COLO829 (cell line): ENCODE results near the gene ARHGEF5.
"Not testable (repeated sequence)": the region's sequence is repeated elsewhere in the genome, so short reads cannot be mapped to it uniquely, and the experiment has no call there.

ENCODE experiments used
- DNase-seq: peaks from one replicate; pipeline ENCODE4 v3.0.0; 2012; ENCODE audit warnings: low spot score

The ARHGEF5 gene

DNA sequence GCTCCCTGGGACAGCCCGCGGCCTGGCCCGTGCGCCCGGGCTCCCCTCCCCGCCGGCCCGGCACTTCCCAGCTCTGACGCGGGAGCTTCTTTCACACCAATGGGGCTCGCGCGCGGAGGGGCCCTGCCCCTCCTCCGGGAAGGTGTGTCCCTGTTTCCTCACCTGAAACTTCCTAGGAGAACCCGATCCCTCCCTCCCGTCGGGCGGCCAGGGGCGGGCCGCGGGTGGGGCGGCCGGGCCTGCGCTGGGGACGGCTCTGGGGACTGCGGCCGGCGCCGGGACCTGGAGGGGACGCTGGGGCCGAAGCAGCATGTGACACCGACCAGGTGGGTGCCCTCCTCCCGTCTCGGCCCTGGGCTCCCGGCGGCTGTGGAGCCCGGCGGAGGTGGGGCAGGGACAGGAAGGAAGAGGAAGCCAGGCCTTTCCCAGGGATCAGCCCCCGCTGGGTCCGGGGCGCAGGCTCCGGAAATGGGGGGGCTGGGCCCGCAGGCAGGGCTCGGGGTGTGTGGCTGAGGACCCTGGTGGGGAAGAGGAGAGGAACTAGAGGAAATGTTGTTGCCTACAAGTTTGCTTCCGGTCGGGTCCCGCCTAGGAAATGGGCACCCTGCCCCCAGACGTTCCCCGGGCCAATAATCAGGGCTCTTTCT lies at the start of gene ARHGEF5:
TSS of gene ARHGEF5 (plus strand) at position 227 of the 647 bp plus-strand sequence. CDS start 7,268 bp downstream, outside the sequence.
- not testable (repeated sequence) for DNase-seq

GRCh38 chr7:144309702-144310101 lies 45.5 kb upstream of the ARHGEF5 start:
- DNase-seq: not testable (repeated sequence)

GRCh38 chr7:144311218-144311617 lies 44.0 kb upstream of the ARHGEF5 start:
- DNase-seq: not testable (repeated sequence)

- not testable (repeated sequence) for DNase-seq
These were observed 43.2 kb upstream of the ARHGEF5 start, which contains the start of gene OR2A1 for GRCh38 chr7:144311872-144312469. OR2A1 (plus strand) TSS chr7:144312419; CDS start chr7:144318125, 5,706 bp downstream.

DNA sequence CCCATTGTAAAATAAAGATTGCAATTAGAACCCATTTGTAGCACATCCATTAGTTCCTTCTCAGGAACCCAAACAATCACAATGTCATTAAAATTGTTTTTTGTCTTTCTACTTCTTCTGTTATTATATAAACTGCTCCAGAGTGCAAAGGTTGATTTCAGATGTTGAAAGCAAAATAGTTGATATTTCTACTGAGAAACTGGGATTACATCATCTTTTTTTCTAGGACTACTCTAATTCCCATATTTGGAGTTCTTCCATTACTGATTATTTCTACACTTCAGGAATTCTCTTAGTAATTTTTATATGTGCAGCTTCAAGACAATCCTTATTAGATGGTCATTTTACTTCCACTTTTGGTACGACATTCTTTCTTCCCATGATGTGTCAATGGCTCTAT lies 37.7 kb upstream of the ARHGEF5 start:
- not testable (repeated sequence) for DNase-seq

DNA sequence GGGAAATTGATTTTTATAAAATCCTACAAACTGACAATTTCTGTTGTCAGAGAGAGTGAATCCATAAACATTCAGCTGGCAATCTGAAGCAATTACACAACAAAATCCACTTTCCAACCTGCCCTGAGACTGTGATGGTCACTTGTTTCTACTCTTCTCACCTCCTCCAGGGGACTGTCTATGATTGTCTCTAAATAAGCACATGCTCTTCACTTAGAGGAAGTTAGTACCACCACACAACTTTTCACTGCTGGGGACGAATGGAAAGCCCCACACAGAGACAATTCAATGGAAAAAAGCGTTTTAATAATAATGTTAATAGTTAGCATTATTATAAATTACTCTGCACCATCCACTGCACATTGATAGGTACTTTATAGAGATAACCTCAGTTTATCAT lies 35.7 kb upstream of the ARHGEF5 start:
- DNase-seq: not testable (repeated sequence)

- DNase-seq: not testable (repeated sequence)
These were observed 33.5 kb upstream of the ARHGEF5 start for GRCh38 chr7:144321677-144322206.

DNA sequence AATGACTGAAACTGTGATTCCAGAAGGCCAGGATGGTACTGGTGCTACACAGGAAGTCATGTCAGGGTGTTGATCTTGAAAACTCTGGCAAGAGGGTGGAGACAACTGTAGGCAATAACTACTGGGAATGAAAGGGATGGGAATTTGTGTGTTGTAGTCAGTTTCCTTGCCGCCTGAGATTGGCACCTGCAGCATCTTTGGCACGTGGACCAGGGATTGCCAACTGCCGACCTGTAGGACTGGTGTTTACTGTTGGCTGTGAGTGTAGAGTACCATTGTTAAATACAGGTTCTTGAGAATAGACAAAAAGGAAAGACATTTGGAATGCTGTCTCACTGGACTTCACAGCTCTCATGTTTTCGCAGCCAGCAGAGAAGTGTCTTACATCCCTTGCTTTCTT lies 31.8 kb upstream of the ARHGEF5 start:
- not testable (repeated sequence) for DNase-seq

DNA sequence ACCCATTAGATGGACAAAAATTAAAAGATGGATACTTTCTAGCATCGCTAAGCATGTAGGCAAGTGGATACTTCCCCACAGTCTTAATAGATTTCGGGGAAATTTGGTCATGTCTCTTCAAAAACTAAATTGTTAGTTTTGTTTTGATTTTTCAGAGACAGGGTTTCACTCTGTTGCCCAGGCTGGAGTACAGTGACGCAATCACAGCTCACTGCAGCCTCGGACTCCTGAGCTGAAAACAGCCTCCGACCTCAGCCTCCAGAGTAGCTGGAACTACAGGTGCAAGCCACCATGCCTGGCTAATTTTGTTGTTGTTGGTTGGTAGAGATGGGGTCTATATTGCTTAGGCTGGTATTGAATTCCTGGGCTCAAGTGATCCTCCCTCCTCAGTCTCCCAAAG lies 29.3 kb upstream of the ARHGEF5 start:
- DNase-seq: not testable (repeated sequence)

GRCh38 chr7:144330044-144330443 lies 25.2 kb upstream of the ARHGEF5 start:
- DNase-seq: not testable (repeated sequence)

- DNase-seq: not testable (repeated sequence)
These were observed 23.8 kb upstream of the ARHGEF5 start for GRCh38 chr7:144331221-144331995.

- not testable (repeated sequence) for DNase-seq
These were observed 23.3 kb upstream of the ARHGEF5 start for GRCh38 chr7:144331996-144332288.

DNA sequence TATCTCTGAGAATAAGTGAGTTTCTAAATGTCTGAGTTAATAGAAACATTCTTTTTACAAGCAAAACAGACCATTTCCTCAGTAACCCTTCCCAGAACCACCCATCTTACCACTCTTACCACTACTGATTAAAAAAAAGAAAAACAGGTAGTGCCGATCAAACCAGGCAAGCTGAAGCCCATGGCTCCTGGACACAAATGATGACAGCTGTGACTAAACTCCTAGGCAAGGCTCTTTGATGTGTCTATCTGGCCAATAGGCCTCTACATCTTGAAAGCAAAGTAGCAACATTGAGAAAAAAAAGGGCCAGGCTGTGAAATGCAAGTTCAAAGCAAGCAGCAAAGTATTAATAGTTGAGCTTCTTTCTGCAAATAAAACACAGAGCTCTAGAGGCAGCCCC lies 6.6 kb upstream of the ARHGEF5 start:
- DNase-seq: not testable (repeated sequence)

DNA sequence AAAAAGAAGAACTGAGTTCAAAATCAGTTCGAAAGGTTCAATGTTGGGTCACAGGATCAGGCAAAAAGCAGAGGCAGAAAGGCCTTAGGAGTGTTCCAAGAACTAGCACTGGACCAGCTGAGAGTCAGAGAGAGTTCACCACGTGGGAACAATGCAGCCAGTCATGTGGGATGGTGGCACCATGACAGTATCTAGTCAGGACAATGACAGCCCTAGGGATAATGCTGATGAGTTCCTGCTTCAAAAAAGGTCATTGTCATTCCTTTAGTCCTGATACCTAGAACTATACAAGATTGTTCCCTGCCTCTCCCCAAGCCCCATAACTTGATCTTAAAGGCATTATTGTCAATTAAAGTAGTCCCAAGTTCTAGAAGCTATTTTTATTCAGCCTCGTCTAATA lies 3.5 kb upstream of the ARHGEF5 start:
- not testable (repeated sequence) for DNase-seq

- DNase-seq: not testable (repeated sequence)
These were observed 983 bp downstream of the ARHGEF5 start for GRCh38 chr7:144356185-144356584.

DNA sequence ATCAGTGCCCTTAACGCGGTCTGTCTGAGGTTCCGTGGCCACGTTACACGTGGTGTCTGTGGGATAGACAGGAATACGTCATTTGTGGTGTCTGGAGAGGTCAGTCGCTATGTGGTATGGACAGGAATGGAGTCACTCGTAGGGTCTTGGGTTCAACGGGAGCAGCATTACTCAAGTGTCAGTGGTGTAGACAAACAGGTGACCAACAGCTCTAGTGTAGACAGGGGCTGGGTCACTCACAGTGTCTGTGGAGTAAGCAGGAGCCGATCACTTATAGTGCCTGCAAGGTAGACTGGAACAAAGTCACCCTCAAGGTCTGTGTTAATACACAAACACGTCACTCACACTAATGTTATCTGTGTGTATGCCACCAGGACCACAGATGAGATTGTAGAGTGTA lies 1.7 kb downstream of the ARHGEF5 start:
- DNase-seq: not testable (repeated sequence)

- not testable (repeated sequence) for DNase-seq
These were observed 6.9 kb downstream of the ARHGEF5 start for GRCh38 chr7:144362061-144362460.

GRCh38 chr7:144365523-144365922 lies 10.3 kb downstream of the ARHGEF5 start:
- not testable (repeated sequence) for DNase-seq

GRCh38 chr7:144367250-144367649 lies 12.0 kb downstream of the ARHGEF5 start:
- DNase-seq: not testable (repeated sequence)

DNA sequence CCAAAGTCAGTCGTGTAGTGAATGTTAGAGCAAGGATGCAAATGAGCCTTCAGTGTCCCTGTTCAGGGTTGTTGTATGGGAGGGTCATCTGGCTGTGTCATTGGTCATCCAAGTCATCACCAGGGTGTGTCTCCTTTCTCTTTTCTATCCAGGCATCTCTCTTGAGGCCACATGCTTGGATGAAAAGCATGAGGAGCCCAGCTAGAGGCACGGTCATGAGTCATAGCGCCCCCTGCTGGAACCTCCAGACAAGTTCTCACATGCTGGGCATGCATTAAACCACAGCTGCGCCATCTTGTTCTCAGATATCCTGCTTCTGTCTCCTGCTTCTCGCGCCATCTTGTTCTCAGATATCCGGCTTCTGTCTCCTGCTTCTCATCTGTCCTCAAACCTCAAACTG lies 14.0 kb downstream of the ARHGEF5 start:
- not testable (repeated sequence) for DNase-seq

DNA sequence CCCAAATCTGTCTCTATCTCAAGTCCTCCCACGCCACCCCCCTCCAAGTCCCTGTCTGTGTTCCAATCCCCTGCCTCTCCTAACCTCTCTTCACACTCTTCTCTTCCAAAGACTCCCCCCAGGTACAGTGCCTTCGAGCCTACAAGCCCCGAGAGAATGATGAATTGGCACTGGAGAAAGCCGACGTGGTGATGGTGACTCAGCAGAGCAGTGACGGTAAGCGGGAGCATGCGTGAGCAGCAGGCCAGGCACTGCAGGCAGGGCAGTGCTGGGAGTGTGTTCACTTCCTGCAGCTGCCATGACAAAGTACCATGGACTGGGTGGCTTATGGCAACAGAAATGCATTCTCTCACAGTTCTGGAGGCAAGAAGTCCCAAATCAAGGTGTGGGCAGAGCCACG lies 23.4 kb downstream of the ARHGEF5 start:
- no peak for DNase-seq

GRCh38 chr7:144379776-144380384 lies 24.7 kb downstream of the ARHGEF5 start:
- DNase-seq: no peak
